H9 (cell line): ENCODE measurements around the gene ZNF57. TPM values are rescaled to one million over a fixed set of nuclear protein-coding genes. Genes with fewer than 3 reads are reported as not detected.
A peak's percentile ranks its signal among the peaks of the same experiment; 100 is the strongest.

Source experiments
- DNase-seq: peaks from one replicate; pipeline ENCODE4 v3.0.0-alpha.2; 2017
- H2AFZ ChIP-seq: one replicate; pipeline ENCODE4 v1.6.1; 2013; ENCODE audit warnings: mild to moderate bottlenecking, low read length, control low read depth, moderate library complexity
- H2AK5ac ChIP-seq: 2 replicates; pipeline ENCODE4 v1.6.1; 2013; ENCODE audit warnings: low read length, control low read depth, mixed read lengths; ENCODE audit not compliant: insufficient read length
- H2BK120ac ChIP-seq: one replicate; pipeline ENCODE4 v1.6.1; 2013; ENCODE audit warnings: low read depth, mild to moderate bottlenecking, low read length, control low read depth, inconsistent platforms; ENCODE audit not compliant: poor library complexity, severe bottlenecking
- H2BK12ac ChIP-seq: 2 replicates; pipeline ENCODE4 v1.6.1; 2013; ENCODE audit warnings: low read length, control low read depth, mixed read lengths, low read depth; ENCODE audit not compliant: insufficient read length
- H2BK15ac ChIP-seq: 2 replicates; pipeline ENCODE4 v1.6.1; 2013; ENCODE audit warnings: low read depth, low read length, control low read depth
- H2BK20ac ChIP-seq: one replicate; pipeline ENCODE4 v1.6.1; 2013; ENCODE audit warnings: low read depth, mild to moderate bottlenecking, low read length, control low read depth, inconsistent platforms; ENCODE audit not compliant: poor library complexity, severe bottlenecking
- H2BK5ac ChIP-seq: 2 replicates; pipeline ENCODE4 v1.6.1; 2013; ENCODE audit warnings: low read length, control low read depth, mixed read lengths; ENCODE audit not compliant: insufficient read length
- H3K14ac ChIP-seq: 2 replicates; pipeline ENCODE4 v1.6.1; 2013; ENCODE audit warnings: low read length, control low read depth; ENCODE audit not compliant: insufficient read depth
- H3K18ac ChIP-seq: 2 replicates; pipeline ENCODE4 v1.6.1; 2013; ENCODE audit warnings: low read depth, mild to moderate bottlenecking, mixed read lengths, low read length, control low read depth; ENCODE audit not compliant: insufficient read length
- H3K23ac ChIP-seq: 2 replicates; pipeline ENCODE4 v1.6.1; 2013; ENCODE audit warnings: low read length, control low read depth, mixed read lengths, low read depth; ENCODE audit not compliant: insufficient read length
- H3K23me2 ChIP-seq: 2 replicates; pipeline ENCODE4 v1.6.1; 2013; ENCODE audit warnings: low read depth, mild to moderate bottlenecking, mixed read lengths, low read length, control low read depth; ENCODE audit not compliant: insufficient read length, poor library complexity, severe bottlenecking
- H3K27ac ChIP-seq: 2 replicates; pipeline ENCODE4 v1.5.1; 2013; ENCODE audit warnings: low read length, control low read depth, mixed read lengths, low read depth; ENCODE audit not compliant: insufficient read length
- H3K27me3 ChIP-seq: 2 replicates; pipeline ENCODE4 v1.6.1; 2013; ENCODE audit warnings: low read length, control low read depth, inconsistent platforms; ENCODE audit not compliant: insufficient read depth
- H3K4ac ChIP-seq: 2 replicates; pipeline ENCODE4 v1.6.1; 2013; ENCODE audit warnings: low read depth, mild to moderate bottlenecking, control low read depth, inconsistent platforms, low read length, moderate library complexity
- H3K4me1 ChIP-seq: 2 replicates; pipeline ENCODE4 v1.6.1; 2013; ENCODE audit warnings: low read length, control low read depth, inconsistent platforms; ENCODE audit not compliant: insufficient read depth
- H3K4me2 ChIP-seq: 2 replicates; pipeline ENCODE4 v1.6.1; 2013; ENCODE audit warnings: low read length, control low read depth, mixed read lengths; ENCODE audit not compliant: insufficient read length, insufficient read depth
- H3K56ac ChIP-seq: 2 replicates; pipeline ENCODE4 v1.6.1; 2013; ENCODE audit warnings: low read depth, mild to moderate bottlenecking, mixed read lengths, low read length, control low read depth; ENCODE audit not compliant: insufficient read length
- H3K79me1 ChIP-seq: 2 replicates; pipeline ENCODE4 v1.6.1; 2013; ENCODE audit warnings: low read depth, mild to moderate bottlenecking, moderate library complexity, low read length, control low read depth, inconsistent platforms; ENCODE audit not compliant: insufficient read depth, poor library complexity, severe bottlenecking
- H3K79me2 ChIP-seq: 2 replicates; pipeline ENCODE4 v1.6.1; 2013; ENCODE audit warnings: low read length, control low read depth, inconsistent platforms; ENCODE audit not compliant: insufficient read depth
- H3K9ac ChIP-seq: 2 replicates; pipeline ENCODE4 v1.6.1; 2013; ENCODE audit warnings: low read length, control low read depth, mixed read lengths; ENCODE audit not compliant: insufficient read length; ENCODE audit errors: extremely low read depth
- H3K9me3 ChIP-seq: one replicate; pipeline ENCODE4 v1.6.1; 2013; ENCODE audit warnings: low read depth, low read length, inconsistent platforms; ENCODE audit not compliant: control insufficient read depth
- H3T11ph ChIP-seq: one replicate; pipeline ENCODE4 v1.6.1; 2013; ENCODE audit warnings: mild to moderate bottlenecking, low read length, control low read depth, inconsistent platforms
- H4K20me1 ChIP-seq: one replicate; pipeline ENCODE4 v1.6.1; 2013; ENCODE audit not compliant: control insufficient read depth, insufficient read length, insufficient read depth
- H4K5ac ChIP-seq: 2 replicates; pipeline ENCODE4 v1.6.1; 2013; ENCODE audit warnings: low read depth, mild to moderate bottlenecking, mixed read lengths, low read length, control low read depth; ENCODE audit not compliant: insufficient read length
- H4K8ac ChIP-seq: replicated peaks from 2 replicates; pipeline ENCODE4 v1.6.1; 2013; ENCODE audit warnings: low read length, control low read depth, mixed read lengths, low read depth; ENCODE audit not compliant: insufficient read length
- H4K91ac ChIP-seq: 2 replicates; pipeline ENCODE4 v1.6.1; 2013; ENCODE audit warnings: low read depth, mild to moderate bottlenecking, moderate library complexity, mixed read lengths, low read length, control low read depth; ENCODE audit not compliant: insufficient read length
- H3K27ac Mint-ChIP-seq, 3 experiments: 2 replicates in 2 of 3; 3 replicates in 1 of 3; pipeline ENCODE4 v1.8.0; 2020 to 2021; ENCODE audit warnings: mixed read lengths in 3 of 3, mild to moderate bottlenecking in 1 of 3, moderate library complexity in 1 of 3
- H3K27me3 Mint-ChIP-seq: 2 replicates; pipeline ENCODE4 v1.8.0; 2021; ENCODE audit warnings: low read depth, mild to moderate bottlenecking, moderate library complexity, mixed read lengths
- H3K36me3 Mint-ChIP-seq, 3 experiments: 2 replicates in 2 of 3; 3 replicates in 1 of 3; pipeline ENCODE4 v1.8.0; 2020 to 2021; ENCODE audit warnings: low read depth in 3 of 3, mixed read lengths in 3 of 3; ENCODE audit not compliant: insufficient read depth in 1 of 3
- H3K4me1 Mint-ChIP-seq, 2 experiments: 2 replicates each; pipeline ENCODE4 v1.8.0; 2020; ENCODE audit warnings: mixed read lengths in 2 of 2
- H3K4me3 Mint-ChIP-seq, 2 experiments: 2 replicates in 1 of 2; 3 replicates in 1 of 2; pipeline ENCODE4 v1.8.0; 2020 to 2021; ENCODE audit warnings: mild to moderate bottlenecking in 2 of 2, mixed read lengths in 2 of 2, moderate library complexity in 1 of 2
- H3K9me3 Mint-ChIP-seq, 2 experiments: 2 replicates in 1 of 2; 3 replicates in 1 of 2; pipeline ENCODE4 v1.8.0; 2020; ENCODE audit warnings: mild to moderate bottlenecking in 2 of 2, mixed read lengths in 2 of 2, moderate library complexity in 1 of 2
- WGBS: extraction: QIAGEN DNeasy Blood & Tissue Kit; methylation state at CpG from one replicate; pipeline ENCODE4 v1.1.7; 2013; ENCODE audit warnings: missing lambda C conversion rate, low lambda C conversion rate, mixed read lengths; ENCODE audit not compliant: insufficient read length; ENCODE audit errors: extremely low coverage; 5-methylcytosine and 5-hydroxymethylcytosine counted together
- total RNA-seq: library from RNA; stranded (reverse); gene quantifications from 2 replicates; pipeline ENCODE4 v1.2.1, GENCODE V29; 2021
- TF ChIP-seq, protein P1 (sequence below): fragments of 200-600 bp; sonication (generic); conservative IDR thresholded peaks from 3 replicates; pipeline ENCODE4 v1.8.0; 2021; ENCODE audit warnings: antibody characterized with exemption, mild to moderate bottlenecking

The ZNF57 gene
- total RNA-seq, 1 experiment from 2014 or later: 7.8 TPM

DNA sequence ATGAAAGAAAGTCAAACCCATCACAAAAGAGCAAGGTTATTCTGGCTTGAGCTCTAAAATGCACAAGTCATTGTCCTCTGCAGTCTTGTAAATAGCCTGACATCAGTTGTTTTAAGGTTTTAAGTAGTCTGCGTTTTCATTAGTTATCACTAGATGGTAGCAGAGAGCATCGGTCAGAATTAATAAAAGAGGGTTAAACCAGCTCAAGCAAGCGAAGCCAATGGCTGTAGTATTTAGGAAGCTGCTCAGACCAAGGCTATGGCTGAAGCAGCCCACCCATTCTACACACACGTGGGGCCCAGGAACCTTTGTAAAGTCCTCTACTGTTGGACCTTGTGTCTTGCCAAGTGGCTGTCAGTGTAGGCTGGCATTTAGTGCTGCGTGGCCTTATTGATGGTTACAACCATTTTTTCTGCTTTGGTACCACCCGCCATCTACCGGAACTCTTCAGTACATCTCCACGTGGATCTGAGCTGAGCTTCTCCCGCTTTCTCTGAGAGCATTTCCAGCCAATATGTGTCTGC is 13.3 kb upstream of the ZNF57 start:
- WGBS: no CpG with 5 or more reads among the region's 9 CpGs
- peaks cover 11% of the 10 kb centered on the region for H3K27me3 Mint-ChIP-seq
- Histone ChIP-seq H3K79me1 (no peaks in the 10 kb centered on the region), H3K14ac (no peak overlapping the region), H4K20me1 (no peaks in the 10 kb centered on the region), H3K79me2 (no peaks in the 10 kb centered on the region), H4K91ac (no peak overlapping the region), H4K5ac (no peak overlapping the region), H2BK15ac (no peak overlapping the region), H3K27me3 (no peaks in the 10 kb centered on the region), H4K8ac (no peak overlapping the region), H3K4me2 (peak overlapping the region; percentile 36), H3K23ac (no peak overlapping the region), H3K9me3 (no peaks in the 10 kb centered on the region), H2BK12ac (no peak overlapping the region), H3K4ac (no peak overlapping the region), H3K23me2 (no peaks in the 10 kb centered on the region), H3K18ac (peak overlapping the region; percentile 72), H2AFZ (no peak overlapping the region), H3K4me1 (no peaks in the 10 kb centered on the region; the same call in 1 of the 2 replicates), H3K56ac (no peak overlapping the region), H3K9ac (no peak overlapping the region), H3T11ph (no peak overlapping the region), H2AK5ac (no peak overlapping the region), H2BK20ac (no peak overlapping the region), H3K27ac (no peak overlapping the region), H2BK120ac (no peak overlapping the region), H2BK5ac (no peak overlapping the region)
- no peaks in the 10 kb centered on the region; a peak in 1 of 7 replicates for H3K36me3 Mint-ChIP-seq
- H3K9me3 Mint-ChIP-seq: peaks cover 9 to 23% of the 10 kb centered on the region in 2 experiments
- H3K4me3 Mint-ChIP-seq: 0 out of 5 replicates have a peak overlapping the region, but pooled peaks of 1 of the 2 experiments have one; percentile 3
- TF ChIP-seq, protein P1, sequence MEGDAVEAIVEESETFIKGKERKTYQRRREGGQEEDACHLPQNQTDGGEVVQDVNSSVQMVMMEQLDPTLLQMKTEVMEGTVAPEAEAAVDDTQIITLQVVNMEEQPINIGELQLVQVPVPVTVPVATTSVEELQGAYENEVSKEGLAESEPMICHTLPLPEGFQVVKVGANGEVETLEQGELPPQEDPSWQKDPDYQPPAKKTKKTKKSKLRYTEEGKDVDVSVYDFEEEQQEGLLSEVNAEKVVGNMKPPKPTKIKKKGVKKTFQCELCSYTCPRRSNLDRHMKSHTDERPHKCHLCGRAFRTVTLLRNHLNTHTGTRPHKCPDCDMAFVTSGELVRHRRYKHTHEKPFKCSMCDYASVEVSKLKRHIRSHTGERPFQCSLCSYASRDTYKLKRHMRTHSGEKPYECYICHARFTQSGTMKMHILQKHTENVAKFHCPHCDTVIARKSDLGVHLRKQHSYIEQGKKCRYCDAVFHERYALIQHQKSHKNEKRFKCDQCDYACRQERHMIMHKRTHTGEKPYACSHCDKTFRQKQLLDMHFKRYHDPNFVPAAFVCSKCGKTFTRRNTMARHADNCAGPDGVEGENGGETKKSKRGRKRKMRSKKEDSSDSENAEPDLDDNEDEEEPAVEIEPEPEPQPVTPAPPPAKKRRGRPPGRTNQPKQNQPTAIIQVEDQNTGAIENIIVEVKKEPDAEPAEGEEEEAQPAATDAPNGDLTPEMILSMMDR: peak; percentile 73
- H3K4me1 Mint-ChIP-seq: peaks cover 7 to 8% of the 10 kb centered on the region in 2 experiments
- peak; percentile 34 for DNase-seq
- H3K27ac Mint-ChIP-seq: 0 out of 7 replicates have a peak overlapping the region, but pooled peaks of 1 of the 3 experiments have one; percentile 49
